ENCODE results near the gene HNRNPLL.

HNRNPLL gene

GRCh38 chr2:38592951-38593350 is 9.8 kb downstream of the HNRNPLL start:
- DNase-seq = no peak

GRCh38 chr2:38591152-38591551 is 11.6 kb downstream of the HNRNPLL start:
- DNase-seq = no peak

DNA sequence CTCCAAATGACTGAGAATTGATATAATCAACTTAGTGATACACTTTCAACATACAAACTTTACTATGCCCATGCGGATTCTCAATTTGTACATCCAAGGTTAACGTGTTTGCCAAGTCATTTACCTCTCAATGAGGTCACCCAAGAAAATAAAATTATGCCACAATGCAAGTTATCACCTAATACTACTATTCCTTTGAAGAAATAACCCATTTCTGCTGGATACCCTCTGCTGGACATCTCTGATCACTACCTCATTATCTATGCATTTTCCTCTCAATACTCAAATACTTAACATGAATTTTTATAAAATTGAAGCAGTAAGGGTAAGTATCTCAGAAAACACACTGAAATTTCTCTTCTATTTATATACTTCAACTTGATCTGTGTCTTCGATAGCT is 12.7 kb downstream of the HNRNPLL start:
- no peak for DNase-seq

DNA sequence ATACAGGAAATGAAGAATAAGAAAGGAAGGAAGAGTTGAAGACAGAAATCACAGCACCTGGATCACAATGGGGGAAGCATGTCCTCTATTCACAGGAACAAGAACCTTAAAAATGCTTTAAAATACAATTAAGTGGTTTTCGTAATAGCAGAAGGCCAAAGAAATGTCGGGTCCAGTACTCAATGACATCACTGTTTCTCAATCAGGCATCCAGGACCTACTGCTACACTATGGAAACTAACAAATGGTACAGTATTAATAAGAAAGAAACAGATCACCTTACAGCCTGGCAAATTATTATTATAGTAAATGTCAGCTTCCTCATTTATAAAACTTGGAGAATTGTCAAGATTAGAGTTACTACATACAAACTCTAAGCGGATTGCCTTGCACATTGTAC is 15.8 kb downstream of the HNRNPLL start:
- DNase-seq = no peak

DNA sequence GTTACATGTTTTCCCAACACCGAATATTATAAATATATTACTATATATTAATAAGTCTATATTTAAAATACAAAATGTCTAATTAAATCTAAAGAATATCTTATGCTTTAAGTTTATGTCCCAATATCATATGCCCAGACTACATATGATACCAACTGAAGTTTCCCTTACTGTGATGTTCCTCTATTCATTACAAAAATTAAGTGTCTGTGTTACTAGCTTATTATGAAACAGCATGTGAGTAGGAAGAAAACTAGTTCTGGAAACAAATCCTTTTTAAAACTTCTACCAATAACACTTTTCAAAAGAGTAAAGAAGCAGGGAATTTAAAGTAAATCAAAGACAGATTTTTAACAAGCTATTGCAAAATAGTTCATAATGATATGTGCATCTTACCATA is 17.8 kb downstream of the HNRNPLL start:
- DNase-seq = no peak

GRCh38 chr2:38583994-38584393 is 18.7 kb downstream of the HNRNPLL start:
- no peak for DNase-seq

GRCh38 chr2:38583524-38583923 is 19.2 kb downstream of the HNRNPLL start:
- no peak for DNase-seq

- peak in 1 of 2 donors; percentile 85 for DNase-seq
Observed at GRCh38 chr2:38581193-38582147, 21.3 kb downstream of the HNRNPLL start.

DNA sequence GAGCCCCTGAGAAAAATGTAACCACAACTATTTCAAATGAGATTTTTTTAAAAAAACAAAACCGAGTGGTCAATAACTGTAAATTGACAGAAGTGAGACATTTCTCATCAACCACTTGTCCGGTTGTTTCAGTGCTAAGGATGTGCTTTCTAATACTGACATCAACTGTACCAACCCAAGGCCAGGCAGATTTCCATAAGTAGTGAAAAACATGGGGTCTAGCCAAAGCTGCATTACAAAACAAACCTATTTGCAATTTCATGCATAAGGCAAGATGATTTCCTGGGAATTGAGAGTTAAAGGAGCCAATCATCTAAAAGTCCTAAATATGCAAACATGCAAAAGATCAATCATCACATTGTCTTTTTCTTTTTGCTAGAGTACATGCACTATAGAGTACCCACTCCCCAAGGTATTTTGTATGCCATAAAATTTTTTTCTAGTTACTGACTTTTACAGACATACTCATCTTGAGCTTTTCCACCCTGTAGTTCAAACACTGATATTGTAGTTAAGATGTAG is 22.6 kb downstream of the HNRNPLL start:
- DNase-seq = no peak

- DNase-seq = no peak
Observed at GRCh38 chr2:38578832-38579231, 23.9 kb downstream of the HNRNPLL start.

DNA sequence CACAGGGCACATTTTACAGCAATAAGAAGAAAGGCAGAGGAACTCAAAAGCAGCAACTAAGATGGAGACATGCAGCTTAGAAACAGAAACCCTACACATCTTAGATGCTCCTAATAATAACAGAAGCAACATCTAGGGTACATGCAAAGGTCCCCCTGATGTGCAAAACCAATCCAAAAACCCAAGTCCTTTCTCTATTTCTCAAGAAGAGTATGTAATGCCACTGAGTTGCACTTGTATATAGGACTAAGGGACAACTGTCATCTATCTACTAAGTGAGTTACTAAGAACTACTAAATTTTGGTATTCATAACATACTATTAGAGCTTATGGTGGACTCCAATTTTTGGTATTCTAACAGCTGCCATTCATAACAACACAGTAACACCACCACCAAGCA is 28.4 kb downstream of the HNRNPLL start:
- no peak for DNase-seq

GRCh38 chr2:38572167-38572566 is 30.6 kb downstream of the HNRNPLL start:
- DNase-seq = no peak

DNA sequence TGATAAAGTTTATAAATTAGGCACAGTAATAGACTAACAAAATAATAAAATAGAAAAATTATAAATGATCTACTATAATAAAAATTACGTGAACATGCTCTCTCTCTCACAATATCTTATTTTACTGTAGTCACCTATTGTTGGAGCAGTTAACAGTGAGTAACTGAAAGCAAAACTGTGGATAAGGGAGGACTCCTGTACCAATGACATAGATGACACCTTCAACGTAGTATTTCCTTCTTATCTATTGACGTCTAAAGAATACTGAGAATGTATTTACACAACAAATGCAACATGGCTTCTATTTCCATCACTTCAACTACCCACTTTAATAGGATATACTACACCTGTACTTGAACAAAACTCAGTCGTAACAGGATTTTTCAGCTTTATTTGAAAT is 31.5 kb downstream of the HNRNPLL start:
- DNase-seq = no peak

DNA sequence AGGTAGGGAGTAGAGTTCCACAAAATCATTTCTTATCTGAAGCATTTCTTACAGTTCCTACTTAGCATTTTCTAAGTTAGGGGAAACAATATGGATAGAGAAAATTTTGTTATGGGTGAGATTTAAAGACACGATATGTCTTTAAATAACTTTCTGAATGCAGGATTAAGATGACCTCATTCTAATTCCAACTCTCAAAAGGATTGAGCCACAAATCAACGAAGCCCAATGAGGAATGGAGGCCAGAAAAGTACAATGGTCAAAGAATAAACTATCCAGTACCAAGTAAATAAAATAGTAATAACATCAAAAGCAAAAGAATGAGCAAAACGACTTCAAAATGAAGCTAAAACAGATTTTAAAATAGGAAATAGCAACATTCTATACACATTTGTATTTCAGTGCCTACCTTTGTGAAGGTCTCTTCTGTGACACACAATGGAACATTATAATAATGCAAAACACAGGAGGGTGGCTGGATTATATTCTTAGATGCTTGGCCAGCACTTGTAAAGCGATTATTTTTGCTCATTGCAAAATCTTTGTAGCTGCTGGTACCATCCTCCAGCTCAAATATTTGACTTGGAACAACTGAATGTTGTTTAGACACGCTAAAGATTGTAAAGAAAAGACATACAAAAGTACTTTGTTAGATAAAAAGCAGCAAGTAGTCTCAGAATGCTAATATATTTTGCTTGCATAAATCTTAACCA is 33.8 kb downstream of the HNRNPLL start:
- DNase-seq = no peak

GRCh38 chr2:38565333-38565732 is 37.4 kb downstream of the HNRNPLL start:
- DNase-seq = no peak

- DNase-seq = no peak
Observed at GRCh38 chr2:38561691-38562090, 41.0 kb downstream of the HNRNPLL start.

DNA sequence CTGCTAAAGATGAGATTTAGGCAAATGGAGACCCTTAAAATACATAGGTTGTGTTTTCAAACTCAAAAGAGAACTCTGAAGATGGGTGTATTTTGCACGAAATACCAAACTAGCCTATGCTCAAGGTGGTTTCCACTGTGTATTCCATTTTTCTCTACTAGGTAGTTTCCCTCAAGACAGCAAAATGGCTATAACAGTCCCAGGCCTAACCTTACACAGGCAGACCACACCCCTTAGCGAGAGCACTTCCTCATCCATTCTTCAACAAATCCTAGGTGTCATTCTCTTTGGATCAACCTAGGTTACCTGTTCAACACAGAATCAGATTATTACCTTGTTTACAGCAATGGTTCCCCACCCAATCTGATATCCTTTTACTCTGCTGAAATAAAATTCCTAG is 42.6 kb downstream of the HNRNPLL start:
- DNase-seq = no peak

DNA sequence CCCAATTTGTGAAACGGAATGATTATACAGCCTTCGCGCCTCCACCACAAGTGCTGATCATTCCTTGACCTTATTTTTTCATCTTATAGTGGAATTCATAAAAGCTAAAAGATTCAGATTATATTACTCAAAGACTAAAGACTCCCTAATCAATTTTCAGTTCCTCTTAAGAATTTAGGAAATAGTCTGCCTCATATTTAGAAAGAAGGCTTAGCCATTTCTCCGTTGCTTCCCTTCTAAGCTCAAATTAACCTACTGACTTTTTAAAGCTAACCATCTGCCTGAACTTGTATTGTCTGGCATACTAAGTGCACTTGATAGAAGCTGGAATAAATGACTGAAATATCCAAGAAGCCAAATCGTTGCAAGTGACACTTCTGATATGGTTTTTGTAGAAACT is 44.7 kb downstream of the HNRNPLL start:
- no peak for DNase-seq

GRCh38 chr2:38557217-38557616 is 45.5 kb downstream of the HNRNPLL start:
- no peak for DNase-seq

GRCh38 chr2:38556006-38556801 is 46.5 kb downstream of the HNRNPLL start:
- DNase-seq = no peak

DNA sequence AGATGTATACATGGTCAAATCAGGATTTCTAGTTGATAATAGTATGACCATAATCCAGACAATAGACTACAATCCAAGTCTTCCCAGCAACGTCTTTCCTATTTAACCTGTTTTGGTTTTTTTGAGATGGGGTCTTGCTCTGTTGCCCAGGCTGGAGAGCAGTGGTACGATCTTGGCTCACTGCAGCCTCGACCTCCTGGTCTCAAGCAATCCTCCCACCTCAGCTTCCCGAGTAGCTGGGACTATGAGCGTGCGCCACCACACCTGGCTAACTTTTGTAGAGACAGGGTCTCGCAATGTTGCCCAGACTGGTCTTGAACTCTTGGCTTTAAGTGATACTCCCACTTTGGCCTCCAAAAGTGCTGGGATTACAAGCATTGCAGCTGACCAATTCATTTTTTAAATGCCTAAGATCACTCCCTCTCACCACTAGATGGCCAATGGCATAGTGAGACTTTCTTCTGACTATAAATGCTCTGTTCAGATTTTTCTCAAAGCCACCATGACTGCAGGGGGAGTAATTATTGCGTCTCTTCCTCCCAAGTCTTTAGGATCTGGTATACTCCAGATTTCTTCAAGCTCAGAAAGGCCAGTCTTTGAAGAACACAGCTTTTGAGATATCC is 47.6 kb downstream of the HNRNPLL start:
- no peak for DNase-seq

- no peak for DNase-seq
Observed at GRCh38 chr2:38553554-38553953, 49.2 kb downstream of the HNRNPLL start.

GRCh38 chr2:38552259-38552658 is 50.5 kb downstream of the HNRNPLL start:
- DNase-seq = no peak

All from CD4-positive, alpha-beta T cell treated with Interleukin-1 beta for 1 hour (primary cell).